NCI-H2171 treated with DMSO at 0.1 percent for 48 hours (cell line): Measurements from ENCODE around the gene LIMK2.
"Not testable (repeated sequence)": the region's sequence is repeated elsewhere in the genome, so short reads cannot be mapped to it uniquely, and the experiment has no call there.

Experiments
- DNase-seq: peaks from one replicate; lab custom pipeline; 2025; lab: John Stamatoyannopoulos, UW

The LIMK2 gene

GRCh38 chr22:31290494-31291471 lies 78.7 kb downstream of the LIMK2 start:
- peak; percentile 88 for DNase-seq

- peak; percentile 24 for DNase-seq
Measured at GRCh38 chr22:31291481-31292235, 79.6 kb downstream of the LIMK2 start.

DNA sequence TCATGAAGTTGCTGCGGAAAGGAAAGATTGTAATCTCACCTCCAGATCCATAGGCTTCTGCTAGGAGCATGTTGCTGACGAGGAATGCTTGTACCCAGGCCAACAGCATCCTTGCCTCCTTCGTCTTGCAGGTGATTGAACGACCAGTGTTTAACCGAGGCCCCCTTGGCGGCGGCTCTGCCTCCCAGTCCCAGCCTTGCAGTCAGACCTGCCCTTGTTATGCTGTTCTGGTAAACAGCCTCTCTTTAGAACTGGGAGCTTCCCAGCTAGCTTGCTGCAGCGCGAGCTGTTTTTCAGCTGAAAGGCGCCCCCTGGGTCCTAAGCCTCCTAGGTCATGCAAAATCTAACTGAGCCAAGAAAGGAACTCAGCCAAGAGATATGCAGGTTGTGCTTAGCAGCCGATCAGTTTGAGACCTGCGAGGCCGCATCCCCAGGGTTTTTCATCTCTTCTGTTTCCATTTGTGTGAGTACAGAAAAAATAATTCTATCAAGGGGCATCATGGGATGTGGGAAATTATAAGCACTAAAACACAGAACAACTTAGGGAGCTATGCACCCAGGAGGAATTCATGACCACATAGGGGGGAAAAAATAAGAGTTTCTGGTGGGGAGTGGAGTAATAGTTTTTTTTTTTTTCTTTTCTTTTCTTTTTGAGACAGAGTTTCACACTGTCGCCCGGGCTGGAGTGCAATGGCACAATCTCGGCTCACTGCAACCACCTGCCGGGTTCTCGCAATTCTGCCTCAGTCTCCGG lies 80.3 kb downstream of the LIMK2 start, which contains the start of gene PIK3IP1:
Gene PIK3IP1, minus strand, starts transcription at position 253 of the 754 bp plus-strand sequence. Its CDS starts 144 bp downstream, at position 109.
- DNase-seq = peak; percentile 88

GRCh38 chr22:31295360-31295759 lies 83.3 kb downstream of the LIMK2 start:
- DNase-seq = no peak

- no peak for DNase-seq
Measured at GRCh38 chr22:31295831-31296657, 83.9 kb downstream of the LIMK2 start.

DNA sequence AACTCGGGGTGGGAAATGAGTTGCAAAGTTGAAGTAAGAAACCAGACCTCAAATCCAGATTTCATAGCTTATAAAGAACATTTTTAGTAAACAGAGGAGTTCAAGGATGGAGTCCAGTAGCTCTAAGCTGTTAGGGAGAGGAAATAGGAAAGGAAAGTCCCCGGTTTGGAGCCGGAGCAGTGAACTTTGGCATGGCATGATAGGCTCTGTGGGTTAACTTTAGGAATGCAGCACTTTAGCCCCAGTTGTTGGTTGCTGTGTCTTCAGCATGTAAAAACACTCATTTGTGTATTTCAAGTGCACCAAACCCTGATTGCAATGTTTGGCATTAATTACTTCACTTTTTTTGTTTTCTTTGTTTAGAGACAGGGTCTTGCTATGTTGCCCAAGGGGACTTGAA lies 88.8 kb downstream of the LIMK2 start:
- no peak for DNase-seq

DNA sequence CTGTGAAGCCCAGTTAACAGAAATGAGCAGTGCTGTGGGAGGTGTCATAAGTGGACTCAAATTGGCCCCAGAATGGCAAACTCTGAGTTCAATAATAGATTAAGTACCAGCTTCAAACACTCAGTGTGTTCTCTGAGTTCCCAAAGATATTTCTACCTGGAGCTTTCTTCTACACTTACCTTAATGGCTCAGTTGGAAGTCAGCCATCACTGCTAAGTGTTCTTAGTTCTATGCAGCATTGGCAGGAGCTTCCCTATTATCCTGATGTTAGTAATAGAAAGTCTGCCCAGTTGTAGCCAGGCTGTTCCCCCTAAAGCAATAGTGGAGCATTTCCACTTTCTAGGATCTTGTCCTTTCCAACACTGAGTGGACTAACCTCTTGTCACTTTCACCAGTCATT lies 89.9 kb downstream of the LIMK2 start:
- DNase-seq = peak; percentile 9

DNA sequence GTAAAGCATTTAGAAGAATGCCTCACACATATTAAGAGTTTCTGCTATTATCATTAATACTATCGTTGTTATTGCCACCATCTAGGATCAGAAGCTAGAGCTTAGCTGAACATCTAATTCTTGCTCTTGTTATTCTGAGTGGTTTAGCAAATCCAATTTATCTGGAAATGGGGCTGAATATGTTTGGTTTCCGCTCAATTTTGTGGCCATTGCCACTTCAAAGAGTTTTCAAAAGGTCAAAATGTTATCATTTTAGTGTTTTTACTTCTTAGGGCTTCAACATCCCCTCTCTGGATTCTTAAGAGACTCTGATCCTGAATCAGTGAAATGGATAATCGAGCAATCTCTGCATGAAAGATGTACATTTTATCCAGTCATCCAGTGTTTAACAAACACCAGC lies 90.4 kb downstream of the LIMK2 start:
- no peak for DNase-seq

DNA sequence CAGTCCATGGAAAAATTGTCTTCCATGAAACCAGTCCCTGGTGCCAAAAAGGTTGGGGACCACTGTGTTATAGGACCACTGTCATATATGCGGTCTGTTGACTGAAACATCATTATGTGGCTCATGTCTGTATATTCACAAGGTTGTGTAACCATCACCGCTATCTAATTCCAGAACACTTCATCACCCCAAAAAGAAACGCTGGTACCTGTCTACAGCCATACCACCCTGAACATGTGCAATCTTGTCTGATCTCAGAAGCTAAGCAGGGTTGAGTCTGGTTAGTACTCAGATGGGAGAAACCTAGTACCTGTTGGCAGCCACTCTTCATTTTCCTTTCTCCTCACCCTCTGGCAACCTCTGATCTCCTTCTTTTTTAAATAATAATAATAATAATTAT lies 93.1 kb downstream of the LIMK2 start:
- no peak for DNase-seq

- DNase-seq = no peak
Measured at GRCh38 chr22:31308181-31308580, 96.1 kb downstream of the LIMK2 start.

DNA sequence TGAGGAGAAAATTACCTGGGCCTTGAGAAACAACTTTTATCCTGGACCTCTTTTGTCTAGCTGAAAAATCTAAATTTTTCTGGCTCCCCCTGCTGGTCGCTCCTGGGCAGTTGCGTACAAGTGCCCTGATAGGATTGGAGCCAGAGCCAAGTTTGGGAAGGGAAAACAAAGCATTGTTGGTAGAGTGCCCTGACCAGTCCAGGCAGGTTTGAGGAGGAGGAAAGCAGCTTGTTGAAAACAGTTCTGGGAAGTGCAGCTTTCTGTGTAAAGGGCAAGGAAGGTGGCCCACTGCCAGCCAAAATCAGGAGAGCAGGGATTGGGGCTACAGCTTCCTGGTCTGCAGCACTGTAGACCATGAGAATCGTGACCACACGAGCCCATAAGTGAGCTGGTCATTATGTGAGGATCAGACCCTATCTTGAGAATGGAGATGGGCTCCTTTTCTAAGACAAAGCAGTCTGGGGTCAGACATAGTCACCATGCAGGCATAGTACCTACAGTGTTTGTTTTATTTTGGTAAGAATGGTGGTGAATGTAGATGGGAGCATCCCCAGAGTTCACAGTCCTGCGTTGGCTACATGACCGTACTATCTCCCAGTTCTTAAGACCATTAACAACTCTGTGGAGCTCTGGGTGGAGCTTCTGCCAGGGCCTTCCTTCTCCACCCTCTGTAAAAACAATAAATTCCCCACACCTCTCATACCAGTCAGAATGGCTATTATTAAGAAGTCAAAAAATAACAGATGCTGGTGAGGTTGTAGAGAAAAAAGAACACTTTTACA lies 101.5 kb downstream of the LIMK2 start:
- DNase-seq = peak; percentile 47

GRCh38 chr22:31314220-31314619 lies 102.1 kb downstream of the LIMK2 start:
- DNase-seq = not testable (repeated sequence)

GRCh38 chr22:31321421-31321820 lies 109.3 kb downstream of the LIMK2 start:
- DNase-seq = no peak

DNA sequence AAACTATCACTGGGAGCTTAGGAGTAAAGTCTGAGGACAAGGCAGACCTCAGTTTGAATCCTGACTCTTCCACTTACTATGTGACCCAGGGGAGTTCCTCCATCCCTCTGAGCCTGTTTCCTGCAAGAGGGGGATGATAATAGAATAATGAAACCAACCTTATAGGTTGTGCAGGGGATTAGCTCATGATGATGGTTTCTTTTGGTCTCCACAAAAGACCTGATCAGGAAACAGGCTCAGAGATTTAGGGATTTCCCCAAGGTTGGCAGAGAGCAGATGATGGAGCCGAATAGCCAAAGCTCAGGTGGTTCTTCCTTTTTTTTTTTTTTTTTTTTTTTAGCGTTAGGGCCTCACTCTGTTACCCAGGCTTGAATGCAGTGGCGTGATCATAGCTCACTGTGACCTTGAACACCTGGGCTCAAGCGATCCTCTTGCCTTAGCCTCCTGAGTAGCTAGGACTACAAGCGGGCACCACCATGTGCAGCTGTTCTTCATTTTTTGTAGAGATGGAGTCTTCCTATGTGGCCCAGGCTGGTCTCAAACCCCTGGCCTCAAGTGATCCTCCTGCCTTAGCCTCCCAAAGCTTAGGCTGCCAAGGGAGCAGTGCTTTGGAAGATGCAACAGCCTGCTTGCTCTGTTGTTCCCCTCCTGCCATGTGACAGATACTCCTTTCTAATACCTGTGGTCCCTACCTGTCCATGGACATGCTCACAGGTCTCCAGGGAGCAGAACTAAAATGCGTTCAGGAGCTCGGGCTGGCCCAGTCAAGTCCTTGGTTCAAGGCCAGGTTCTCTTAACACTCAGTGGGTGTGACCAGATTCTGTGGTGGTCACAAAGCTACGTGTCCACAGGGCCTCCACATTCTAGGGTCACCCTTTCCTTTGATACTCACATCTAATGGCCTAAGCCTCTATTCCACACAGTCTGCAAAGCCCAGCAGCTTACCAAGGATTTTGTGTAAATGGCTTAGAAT lies 111.8 kb downstream of the LIMK2 start:
- DNase-seq = no peak

DNA sequence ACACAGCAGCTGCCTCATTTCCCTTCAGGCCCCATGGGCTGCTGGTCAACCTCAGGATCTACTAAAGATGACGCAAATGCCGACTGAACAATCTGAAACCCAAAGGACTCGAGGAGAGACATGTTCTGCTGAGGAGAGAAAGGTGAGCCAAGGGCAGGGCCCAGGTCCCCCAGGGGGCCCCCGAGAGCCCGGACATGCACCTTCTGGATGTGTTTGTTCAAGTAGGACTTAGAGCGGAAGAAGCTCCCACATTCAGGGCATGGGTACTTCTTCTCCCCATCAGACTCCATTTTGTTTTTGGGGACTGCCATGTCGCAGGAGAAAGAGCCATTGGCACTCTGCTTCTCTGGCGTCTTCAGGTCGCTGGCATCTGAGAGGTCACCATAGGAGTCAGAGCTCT lies 114.8 kb downstream of the LIMK2 start:
- no peak for DNase-seq

DNA sequence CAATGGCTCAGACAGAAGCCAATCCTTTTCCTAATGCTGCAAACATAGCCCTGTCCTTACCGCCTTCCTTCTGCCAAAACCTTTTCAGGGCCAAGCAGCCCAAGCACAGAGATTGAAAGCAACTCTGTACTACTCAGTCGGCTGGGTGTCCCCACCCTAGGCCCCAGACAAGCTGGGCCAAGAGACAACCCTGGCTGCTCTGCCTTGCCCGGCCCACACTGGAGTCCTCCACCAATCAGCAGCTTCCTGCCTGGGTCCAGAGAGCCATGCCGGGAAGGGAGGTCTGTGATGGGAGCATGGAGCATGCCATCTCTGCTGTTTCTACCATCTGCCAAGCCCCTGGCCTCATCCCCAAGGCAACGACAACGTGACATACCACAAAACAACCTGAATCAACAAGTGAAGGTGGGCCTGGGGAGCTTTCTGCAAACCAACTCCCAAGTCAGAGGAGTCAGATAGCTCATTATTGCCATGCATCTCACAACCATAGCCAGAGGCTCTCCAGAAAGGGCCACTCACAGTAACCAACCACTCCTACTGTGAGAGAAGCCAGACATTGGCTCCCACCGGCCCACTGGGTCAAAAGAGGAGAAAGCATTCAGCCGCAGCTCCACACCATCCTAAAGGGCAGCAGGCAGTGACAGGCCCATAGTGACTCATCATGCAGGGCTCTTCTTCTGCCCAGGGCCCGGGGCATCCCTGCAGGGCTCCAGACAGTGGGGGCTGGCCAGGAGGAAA lies 115.9 kb downstream of the LIMK2 start:
- DNase-seq = no peak

DNA sequence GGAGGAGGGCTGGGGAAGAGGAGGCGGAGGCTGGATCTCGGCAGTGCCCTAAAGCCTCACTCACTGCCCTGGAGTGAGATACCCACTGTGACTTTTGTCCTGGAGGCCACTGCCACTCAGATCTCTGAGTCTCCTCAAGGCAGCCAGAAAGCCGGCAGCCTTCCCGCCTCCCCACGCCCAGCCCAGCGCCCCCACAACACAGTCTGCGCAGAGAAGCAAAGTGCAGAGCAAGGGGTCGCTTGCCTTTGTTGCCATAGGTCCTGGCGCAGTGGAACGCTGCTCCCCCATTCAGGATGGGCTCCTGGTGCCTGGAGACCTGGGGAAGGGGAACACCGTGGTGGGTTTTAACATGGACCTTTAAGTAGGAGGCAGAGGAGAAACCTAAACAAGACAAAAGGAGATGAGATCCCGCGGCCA lies 116.5 kb downstream of the LIMK2 start:
- DNase-seq = no peak

- DNase-seq = no peak
Measured at GRCh38 chr22:31329029-31329428, 116.9 kb downstream of the LIMK2 start.
